Measurements from ENCODE around the gene USH2A.

DNA sequence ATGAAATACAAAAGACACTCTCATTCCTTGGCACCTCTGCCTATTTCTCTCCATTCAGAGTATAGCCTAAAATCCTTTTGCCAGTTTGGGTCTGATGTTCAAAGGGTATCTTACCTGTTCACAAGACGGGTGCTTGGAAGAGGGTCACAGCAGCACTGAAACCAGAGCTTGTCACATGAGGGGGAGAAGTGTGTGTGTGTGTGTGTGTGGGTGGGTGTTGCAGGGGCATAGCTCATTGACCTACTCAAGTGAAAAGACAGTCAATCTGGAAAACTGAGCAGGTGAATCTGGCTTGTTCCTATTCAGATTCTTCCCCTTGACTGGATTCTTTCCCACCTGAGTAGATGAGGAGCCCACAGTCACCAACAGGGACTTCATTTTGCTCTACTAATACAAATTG lies 792.2 kb downstream of the USH2A start:
- TF ChIP-seq POLR2A (IDR thresholded peaks at IDR 0.05; ENCODE audit: low read length) = no peak
- no peak for TF ChIP-seq GATA1 (IDR thresholded peaks at IDR 0.05; ENCODE audit: low read depth, low read length)
